Stimulated activated naive CD4-positive, alpha-beta T cell treated with Interleukin-2 at 50 U/mL for 16 hours (primary cell): ENCODE data around the gene GTF3C1.

Experiments
- DNase-seq: peaks from one replicate; lab custom pipeline; 2025; lab: John Stamatoyannopoulos, UW

The GTF3C1 gene

GRCh38 chr16:27517664-27518063 is 32.0 kb downstream of the GTF3C1 start:
- no peak for DNase-seq

GRCh38 chr16:27516365-27516764 is 33.3 kb downstream of the GTF3C1 start:
- DNase-seq: no peak

GRCh38 chr16:27515874-27516353 is 33.8 kb downstream of the GTF3C1 start:
- no peak for DNase-seq

DNA sequence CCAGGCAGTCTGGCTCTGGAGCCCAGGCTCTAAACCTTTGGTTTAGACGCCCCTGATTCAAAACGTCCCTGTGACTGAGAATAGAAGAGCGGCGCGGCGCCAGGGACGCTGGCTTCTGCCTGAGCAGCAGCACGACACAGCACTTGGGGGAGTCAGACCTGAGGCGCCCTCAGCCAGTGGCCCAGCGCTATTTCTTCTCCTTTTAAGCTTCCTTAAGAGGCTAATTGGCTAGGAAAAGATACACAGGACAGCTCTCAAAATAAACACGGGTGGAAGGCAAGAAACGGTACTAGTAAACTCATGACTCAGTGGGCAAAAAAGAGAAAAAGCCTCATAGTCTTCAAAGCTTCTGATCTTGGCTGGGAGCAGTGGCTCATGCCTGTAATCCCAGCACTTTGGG is 34.9 kb downstream of the GTF3C1 start:
- no peak for DNase-seq

DNA sequence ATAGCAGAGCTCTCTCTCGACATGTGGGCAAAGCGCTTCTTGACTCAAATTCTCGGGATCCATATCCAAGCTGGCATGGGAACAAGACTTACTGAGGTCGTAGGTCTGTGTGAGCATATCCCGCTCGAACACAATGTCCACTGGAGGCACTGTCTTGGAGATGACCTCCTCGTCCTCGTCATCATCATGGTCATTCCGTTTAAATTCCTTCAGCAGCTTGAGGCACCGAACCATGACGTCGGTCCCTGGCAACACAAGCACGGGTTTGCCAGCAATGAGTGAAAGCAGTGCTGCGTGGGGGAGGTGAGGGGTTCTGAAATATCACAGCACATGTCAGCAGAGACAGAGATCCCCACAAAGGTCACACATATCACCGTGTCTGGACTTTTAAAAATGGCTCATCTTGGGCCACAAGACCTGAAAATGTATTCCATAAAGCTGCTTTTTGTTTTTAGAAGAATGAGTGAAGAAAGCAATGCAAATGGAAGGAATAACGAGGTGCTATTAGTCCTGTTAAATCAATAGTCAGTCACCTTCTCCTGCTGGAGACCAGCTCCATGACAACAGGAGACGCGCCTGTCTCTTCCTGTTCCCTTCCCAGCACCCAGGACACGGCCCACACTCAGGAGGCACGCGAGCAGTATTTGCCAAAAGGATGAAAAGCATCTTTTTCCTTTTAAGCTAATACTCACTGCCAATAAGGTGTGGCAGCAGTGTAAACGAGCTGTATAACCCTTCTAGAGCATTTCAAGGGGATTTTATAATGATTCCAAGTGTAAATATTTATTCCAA is 37.9 kb downstream of the GTF3C1 start:
- DNase-seq: no peak

GRCh38 chr16:27508476-27508875 is 41.2 kb downstream of the GTF3C1 start:
- no peak for DNase-seq

DNA sequence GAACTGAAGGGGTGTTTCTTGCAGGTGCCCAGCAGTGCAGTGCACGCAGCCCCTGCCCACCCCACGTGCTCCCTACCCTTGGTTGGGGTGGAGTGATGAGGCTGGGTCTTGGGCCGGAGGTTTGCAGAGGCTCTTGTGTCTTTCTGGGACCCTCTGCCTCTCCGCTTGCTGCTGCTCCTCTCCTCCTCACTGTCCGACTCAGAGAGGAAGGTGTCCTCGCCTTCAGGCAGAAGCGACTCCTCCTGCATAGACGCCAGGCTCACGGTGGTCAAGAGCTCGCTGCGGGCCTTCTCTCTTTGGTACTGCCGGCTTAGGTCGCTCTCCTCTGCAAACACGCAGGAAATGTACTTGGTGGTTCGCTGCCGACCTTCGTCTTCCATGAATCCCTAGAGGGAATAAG is 42.9 kb downstream of the GTF3C1 start:
- no peak for DNase-seq

GRCh38 chr16:27505297-27506236 is 44.1 kb downstream of the GTF3C1 start:
- no peak for DNase-seq

DNA sequence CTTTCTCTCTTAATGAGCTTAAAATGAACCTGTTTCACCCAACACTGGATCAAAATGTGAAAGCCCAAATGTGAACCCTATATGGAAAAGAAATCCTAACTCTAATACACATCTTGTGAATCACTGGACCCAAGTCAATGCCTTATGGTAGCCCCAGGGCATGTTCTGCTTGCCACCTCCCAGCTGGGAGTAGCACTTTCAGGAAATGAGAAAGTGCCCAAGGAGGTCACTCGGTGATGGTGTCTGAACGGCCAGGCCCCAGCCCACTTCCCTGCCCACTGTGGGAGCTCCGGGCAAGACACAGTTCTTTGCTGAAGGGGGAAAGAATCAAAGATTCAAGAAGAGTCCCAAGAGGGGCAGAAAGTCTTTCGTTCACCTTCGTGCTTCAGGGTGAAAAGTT is 46.1 kb downstream of the GTF3C1 start:
- DNase-seq: no peak

DNA sequence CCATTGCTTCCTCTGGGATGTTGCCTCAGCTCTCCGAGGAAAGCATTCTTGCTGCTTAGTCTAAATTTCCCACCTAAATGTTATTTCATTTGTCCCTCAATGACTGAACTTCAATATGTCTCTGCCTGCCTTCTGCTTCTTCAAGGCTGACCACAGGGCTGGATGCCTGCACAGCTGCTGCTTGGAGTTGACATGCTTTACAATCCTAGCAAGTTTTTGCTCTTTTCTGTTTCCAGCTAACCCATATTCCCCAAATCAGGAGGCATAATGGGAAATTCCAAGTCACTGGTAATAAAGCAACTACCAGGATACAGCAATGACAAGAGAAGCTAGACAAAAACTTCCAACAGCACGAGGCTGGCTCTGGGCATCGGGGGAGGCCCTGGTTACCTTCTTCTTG is 48.9 kb downstream of the GTF3C1 start:
- no peak for DNase-seq

- no peak for DNase-seq
These were observed 50.1 kb downstream of the GTF3C1 start for GRCh38 chr16:27499659-27500055.

DNA sequence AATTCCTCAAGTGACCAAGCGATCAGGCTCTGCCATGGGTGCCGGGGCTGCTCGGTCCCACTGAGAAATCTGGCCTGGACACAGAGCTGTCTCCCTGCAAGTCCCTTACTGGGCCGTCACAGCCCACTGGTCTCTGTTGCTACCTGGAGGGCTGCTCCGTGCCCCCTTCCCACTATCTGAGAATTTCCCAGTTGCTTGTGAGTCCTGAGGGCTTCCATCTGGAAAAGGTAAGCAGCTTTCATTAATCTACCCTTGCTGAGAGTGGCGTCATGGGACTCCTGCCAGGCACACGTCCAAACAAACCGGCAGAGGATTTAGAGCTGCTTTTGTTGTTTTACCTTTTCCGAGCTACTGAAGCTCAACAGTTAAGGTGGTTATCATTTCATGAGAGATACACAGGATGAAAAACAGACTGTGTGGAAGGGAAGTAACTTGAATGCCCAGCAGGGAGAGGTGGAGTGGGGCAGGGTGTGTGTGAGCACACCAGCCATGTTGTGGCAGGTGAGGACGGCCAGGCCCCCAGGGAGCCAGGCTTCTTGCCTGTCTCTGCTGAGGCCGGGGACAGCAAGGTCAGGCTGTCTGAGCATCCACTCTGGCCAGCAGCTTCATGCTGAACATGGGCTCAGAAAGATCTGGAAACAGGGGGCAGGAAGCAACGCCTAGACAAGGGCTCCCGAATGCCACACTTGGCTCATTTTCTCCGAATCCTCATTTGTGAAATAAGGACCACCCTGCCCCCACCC is 50.6 kb downstream of the GTF3C1 start:
- no peak for DNase-seq

- DNase-seq: no peak
These were observed 51.5 kb downstream of the GTF3C1 start for GRCh38 chr16:27498031-27498825.

- DNase-seq: no peak
These were observed 54.5 kb downstream of the GTF3C1 start for GRCh38 chr16:27495191-27495590.

GRCh38 chr16:27492588-27492979 is 57.1 kb downstream of the GTF3C1 start:
- no peak for DNase-seq

DNA sequence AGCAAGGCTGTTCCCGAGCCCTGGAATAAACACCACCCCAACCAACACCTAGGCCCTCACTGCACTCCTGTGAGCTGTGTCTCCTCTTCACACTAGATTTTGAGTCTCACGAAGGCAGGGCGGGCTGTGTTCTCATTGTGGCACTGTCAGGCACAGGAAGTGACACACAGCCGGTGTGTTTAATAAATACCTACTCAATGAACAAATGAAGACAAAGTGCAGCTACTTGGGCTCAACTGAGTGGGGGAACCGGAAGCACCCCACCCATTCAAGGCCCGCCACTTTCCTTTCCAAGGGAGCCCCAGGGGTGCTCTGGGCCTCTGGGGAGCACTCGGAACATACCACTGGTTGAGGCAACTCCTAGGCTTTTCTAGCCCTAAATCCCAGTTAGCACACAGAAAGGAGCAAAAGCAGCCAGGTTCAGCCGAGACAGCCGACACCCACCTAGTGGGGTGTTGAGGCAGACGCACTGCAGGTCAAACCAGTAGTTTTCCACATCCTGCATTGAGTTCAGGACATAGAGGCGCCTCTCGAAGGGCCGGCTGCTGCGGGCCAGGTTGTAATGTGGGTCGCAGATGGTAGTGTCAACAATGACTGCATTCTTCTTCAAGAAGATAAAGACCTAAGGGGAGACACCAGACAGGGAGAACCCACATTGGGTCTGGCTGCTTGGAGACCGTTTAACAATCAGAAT is 57.7 kb downstream of the GTF3C1 start:
- DNase-seq: no peak

DNA sequence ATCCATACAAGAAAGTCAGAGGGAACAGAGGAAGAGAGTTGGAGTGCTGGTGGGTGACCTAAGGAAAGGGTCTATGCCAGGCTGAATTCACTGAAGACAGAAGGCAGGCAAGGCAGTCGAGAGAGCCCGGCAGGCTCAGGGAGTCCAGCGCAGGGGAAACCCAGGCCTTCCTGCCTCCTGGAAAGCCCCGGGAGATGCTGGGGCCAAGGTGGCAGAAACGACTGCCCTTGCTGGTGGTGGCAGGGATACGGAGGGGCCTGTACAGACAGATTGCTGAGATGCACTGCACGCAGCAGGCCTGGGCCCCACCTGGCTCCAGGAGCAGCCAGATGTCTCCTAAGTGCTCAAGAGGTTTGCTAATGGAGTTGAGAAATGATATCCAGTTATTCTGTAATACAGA is 59.8 kb downstream of the GTF3C1 start:
- no peak for DNase-seq

DNA sequence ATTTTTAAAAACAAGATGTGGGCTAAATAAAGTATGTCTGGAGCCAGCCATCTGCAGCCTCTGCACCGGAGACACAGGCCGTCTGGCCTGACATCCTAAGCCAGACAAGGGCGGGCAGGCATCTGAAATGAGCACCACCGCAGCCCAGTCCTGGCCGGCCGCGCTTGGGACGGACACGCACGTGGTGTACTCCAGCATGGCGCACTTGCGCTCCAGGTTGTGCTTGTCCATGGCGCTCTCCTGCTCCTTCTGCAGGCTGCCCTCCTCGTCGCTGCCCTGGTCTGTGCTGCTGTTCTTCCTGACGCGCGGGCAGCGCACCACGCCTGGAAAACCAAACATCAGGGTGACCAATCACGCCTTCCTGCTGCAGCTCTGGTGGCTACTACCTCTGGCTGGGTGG is 60.3 kb downstream of the GTF3C1 start:
- no peak for DNase-seq

DNA sequence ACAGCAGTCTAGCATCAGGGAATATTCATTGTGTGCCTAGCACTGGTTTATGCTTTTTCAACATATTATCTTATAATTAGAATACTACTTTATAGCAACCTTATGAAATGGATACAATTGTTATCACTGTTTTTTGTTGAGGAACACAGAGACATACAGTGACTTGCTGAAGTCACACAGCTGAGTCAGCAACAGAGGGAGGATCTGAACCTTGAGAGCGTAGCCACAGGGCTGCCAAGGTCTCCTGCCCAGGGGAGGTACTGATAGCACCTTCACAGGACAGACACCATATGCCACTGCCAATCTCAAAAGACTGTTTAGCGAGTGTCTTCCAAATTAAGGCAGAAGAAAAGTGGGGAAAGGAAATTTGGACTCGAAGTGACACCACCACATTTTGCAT is 63.0 kb downstream of the GTF3C1 start:
- no peak for DNase-seq

GRCh38 chr16:27486344-27486743 is 63.4 kb downstream of the GTF3C1 start:
- no peak for DNase-seq

DNA sequence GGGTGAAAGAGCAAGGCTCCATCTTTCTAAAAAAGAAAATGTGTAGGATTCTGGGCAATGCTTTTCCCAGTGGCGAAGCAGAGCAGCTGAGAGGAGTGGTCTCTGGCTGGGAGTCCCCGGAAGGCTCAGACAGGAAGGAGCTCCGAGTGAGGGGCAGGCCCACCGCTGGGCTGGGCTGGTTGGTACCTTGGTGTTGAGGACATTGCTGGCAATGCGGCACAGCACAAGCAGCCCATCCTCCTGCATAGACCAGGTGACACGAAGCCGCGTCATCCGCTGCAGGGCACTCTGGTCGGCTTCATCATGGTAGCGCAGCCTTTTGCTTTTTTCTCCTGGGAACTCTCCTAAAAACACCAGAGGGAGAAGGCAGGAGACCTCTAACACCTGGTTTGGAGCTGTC is 63.9 kb downstream of the GTF3C1 start:
- DNase-seq: no peak
